Fibroblast of the aortic adventitia (primary cell): ENCODE data around the gene ACO2. TPM values are rescaled to one million over a fixed set of nuclear protein-coding genes. Genes with fewer than 3 reads are reported as not detected.

Experiments used
- DNase-seq: peaks from one replicate; pipeline ENCODE4 v3.0.0-alpha.2; 2010; ENCODE audit warnings: low read depth
- H3K4me3 ChIP-seq: 2 replicates; pipeline ENCODE4 v1.5.1; 2011; ENCODE audit warnings: low read depth, mild to moderate bottlenecking, control low read depth, low read length, moderate library complexity
- CTCF ChIP-seq: IDR thresholded peaks from 2 replicates; pipeline ENCODE4 v1.5.1; 2011; ENCODE audit warnings: mild to moderate bottlenecking, low read length, control low read depth, inconsistent platforms; ENCODE audit not compliant: insufficient read depth
- total RNA-seq: library from RNA; depleted of rRNA; stranded (reverse); fragments of >200 nt; gene quantifications from 2 replicates; pipeline ENCODE4 v1.2.3, GENCODE V29; 2012; ENCODE audit warnings: low replicate concordance

The ACO2 gene
- total RNA-seq, 1 donor, result 45.9 TPM

DNA sequence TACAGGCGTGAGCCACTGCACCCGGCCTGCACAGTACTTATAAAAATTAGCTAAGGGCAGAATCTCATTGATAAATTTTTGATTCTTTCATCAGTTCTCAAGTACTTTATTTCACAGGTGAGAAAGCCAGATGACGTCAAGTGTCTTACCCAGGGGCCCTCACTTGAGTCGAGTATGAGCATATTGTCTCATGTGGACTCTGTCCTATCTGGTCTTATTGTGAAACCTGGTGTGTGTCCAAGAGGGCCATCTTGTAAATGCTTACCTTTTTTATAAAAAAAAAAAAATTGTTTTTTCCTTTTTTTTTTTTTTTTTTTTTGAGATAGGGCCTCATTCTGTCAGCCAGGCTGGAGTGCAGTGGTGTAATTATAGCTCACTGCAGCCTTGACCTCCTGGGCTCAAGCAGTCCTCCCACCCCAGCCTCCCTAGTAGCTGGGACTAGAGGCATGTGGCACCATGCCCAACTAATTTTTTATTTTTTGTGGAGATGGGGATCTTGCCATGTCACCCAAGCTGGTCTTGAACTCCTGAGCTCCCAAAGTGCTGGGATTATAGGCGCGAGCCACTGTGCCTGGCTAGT lies 6.0 kb downstream of the ACO2 start:
- no peak for DNase-seq
- H3K4me3 ChIP-seq, result no peak overlapping the region
- TF ChIP-seq CTCF, result no peak

DNA sequence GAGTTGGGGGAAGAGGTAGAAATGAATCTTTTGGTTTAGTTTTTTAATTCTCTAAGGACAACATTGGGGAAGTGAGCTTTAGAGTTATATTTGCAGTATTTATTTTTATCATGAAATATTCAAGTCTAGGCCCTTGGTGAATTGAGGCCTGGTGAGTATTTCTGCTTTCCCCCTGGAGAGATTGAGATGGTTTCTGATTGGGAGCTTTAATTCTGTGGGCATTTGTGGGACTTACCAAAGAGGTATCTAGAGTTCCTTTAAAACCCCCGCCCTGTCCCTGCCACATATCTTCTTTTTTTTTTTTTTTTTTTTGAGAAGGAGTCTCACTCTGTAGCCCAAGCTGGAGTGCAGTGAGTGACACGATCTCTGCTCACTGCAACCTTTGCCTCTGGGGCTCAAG lies 9.6 kb downstream of the ACO2 start:
- TF ChIP-seq CTCF, result no peak
- DNase-seq, result no peak
- no peak overlapping the region for H3K4me3 ChIP-seq

GRCh38 chr22:41478891-41479521 lies 10.1 kb downstream of the ACO2 start:
- DNase-seq, result peak; percentile 21
- no peak overlapping the region for H3K4me3 ChIP-seq
- no peak for TF ChIP-seq CTCF

DNA sequence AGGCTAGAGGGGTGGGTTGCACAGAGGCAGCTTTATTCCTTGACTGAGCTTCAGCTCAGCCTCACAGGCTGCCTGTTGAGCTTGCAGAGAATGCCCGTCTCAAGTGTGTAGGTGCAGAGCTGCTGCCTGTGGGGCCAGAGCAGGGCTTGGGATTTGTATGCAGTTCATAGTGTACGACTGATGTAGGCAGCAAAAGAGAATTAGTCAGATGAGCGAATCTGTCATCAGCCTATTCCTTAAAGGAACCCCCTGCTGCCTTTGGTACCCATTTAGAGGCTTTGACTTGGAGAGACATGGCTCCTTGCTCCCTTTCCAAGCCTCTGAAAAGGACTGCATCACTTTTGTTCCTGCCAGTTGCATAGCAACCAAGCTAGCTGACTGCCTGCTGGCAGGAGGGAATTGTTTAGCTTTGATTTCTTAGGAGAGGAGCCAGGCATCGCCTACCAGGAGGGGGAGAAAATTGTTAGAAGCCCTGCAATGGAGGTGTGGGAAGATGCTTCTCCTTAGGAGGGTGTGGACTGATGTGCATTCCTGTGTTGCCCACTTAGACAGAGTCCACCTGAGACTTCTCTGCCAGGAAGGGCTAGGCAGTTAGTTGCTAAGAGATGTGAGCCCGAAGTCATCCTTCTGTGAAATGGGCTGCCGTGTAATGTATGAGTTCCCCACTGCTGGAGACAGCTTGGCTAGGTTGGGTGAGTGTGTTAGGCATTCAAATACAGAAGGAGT lies 10.9 kb downstream of the ACO2 start:
- H3K4me3 ChIP-seq, result no peak overlapping the region
- DNase-seq, result peak; percentile 82
- TF ChIP-seq CTCF, result peak; percentile 39

DNA sequence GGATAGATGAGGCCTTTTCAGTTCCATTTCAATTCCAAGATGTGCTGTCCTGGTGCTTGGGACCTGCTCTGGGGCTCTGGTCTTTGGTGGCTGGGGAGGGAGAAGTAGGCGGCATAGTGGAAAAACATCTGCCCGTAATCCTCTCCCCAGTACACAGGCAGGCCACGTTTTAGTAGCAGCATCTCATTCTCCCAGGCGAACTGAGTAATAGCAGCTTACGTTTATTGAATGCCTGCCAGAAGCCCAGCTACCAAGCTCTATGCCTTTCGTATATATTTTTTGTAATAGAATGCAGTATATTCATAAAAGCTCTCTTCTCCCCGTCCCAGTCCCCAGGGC lies 11.4 kb downstream of the ACO2 start:
- no peak overlapping the region for H3K4me3 ChIP-seq
- no peak for TF ChIP-seq CTCF
- DNase-seq, result peak; percentile 82

- peak; percentile 37 for DNase-seq
- TF ChIP-seq CTCF, result no peak
- no peak overlapping the region for H3K4me3 ChIP-seq
Measured at GRCh38 chr22:41481131-41481830, 12.4 kb downstream of the ACO2 start.
